WTC11 (cell line): ENCODE data around the gene LIMCH1. TPM values are rescaled to one million over a fixed set of nuclear protein-coding genes. Genes with fewer than 3 reads are reported as not detected.

Experiments
- ATAC-seq: fragments of 200-7000 bp; cut with Tn5 transposase; 2 replicates; pipeline ENCODE4 v1.10.0; 2021; ENCODE audit warnings: mild to moderate bottlenecking, moderate library complexity
- CTCF ChIA-PET: fragments of 300-600 bp; sonication (Branson Sonifier 250); formaldehyde crosslinking; loops from one replicate; lab custom pipeline; 2021; ENCODE audit warnings: antibody characterized with exemption; lab: Charles Lee
- POLR2A ChIA-PET: fragments of 350-600 bp; sonication (Branson Sonifier 250); formaldehyde crosslinking; loops from one replicate; lab custom pipeline; 2021; ENCODE audit warnings: antibody characterized with exemption; lab: Charles Lee
- DNase-seq: peaks from one replicate; pipeline ENCODE4 v3.0.0; 2021; ENCODE audit warnings: low spot score
- H3K27ac Mint-ChIP-seq: 2 replicates; pipeline ENCODE4 v1.8.0; 2021; ENCODE audit warnings: mixed read lengths
- H3K27me3 Mint-ChIP-seq: 2 replicates; pipeline ENCODE4 v1.8.0; 2021; ENCODE audit warnings: low read depth, mild to moderate bottlenecking, moderate library complexity, mixed read lengths
- H3K36me3 Mint-ChIP-seq: 2 replicates; pipeline ENCODE4 v1.8.0; 2021; ENCODE audit warnings: mixed read lengths
- H3K4me1 Mint-ChIP-seq: 2 replicates; pipeline ENCODE4 v1.8.0; 2022; ENCODE audit warnings: mixed read lengths
- H3K4me3 Mint-ChIP-seq: 2 replicates; pipeline ENCODE4 v1.8.0; 2021; ENCODE audit warnings: mild to moderate bottlenecking, moderate library complexity, mixed read lengths
- H3K9me3 Mint-ChIP-seq: 2 replicates; pipeline ENCODE4 v1.8.0; 2021; ENCODE audit warnings: mixed read lengths
- ATF1 ChIP-seq: sonication (generic); formaldehyde crosslinking; IDR thresholded peaks from 2 replicates; pipeline ENCODE4 v1.8.1; 2023; ENCODE audit warnings: mild to moderate bottlenecking, moderate library complexity, missing genetic modification reagents
- ATF2 ChIP-seq: sonication (generic); formaldehyde crosslinking; IDR thresholded peaks from 2 replicates; pipeline ENCODE4 v1.8.1; 2022; ENCODE audit warnings: low read depth, missing genetic modification reagents, borderline replicate concordance
- E2F1 ChIP-seq: sonication (generic); formaldehyde crosslinking; IDR thresholded peaks from 2 replicates; pipeline ENCODE4 v1.8.0; 2022; ENCODE audit warnings: mild to moderate bottlenecking, missing genetic modification reagents
- ESRRA ChIP-seq: sonication (generic); formaldehyde crosslinking; IDR thresholded peaks from 2 replicates; pipeline ENCODE4 v1.8.1; 2022; ENCODE audit warnings: mild to moderate bottlenecking, missing genetic modification reagents, borderline replicate concordance
- FOXP1 ChIP-seq: sonication (generic); formaldehyde crosslinking; IDR thresholded peaks from 2 replicates; pipeline ENCODE4 v1.8.0; 2022; ENCODE audit warnings: missing genetic modification reagents, mild to moderate bottlenecking, moderate library complexity, borderline replicate concordance
- GABPB1 ChIP-seq: sonication (generic); formaldehyde crosslinking; IDR thresholded peaks from 2 replicates; pipeline ENCODE4 v1.8.1; 2023; ENCODE audit warnings: mild to moderate bottlenecking, missing genetic modification reagents
- GRHL2 ChIP-seq: fragments of 250-450 bp; sonication (Bioruptor Pico); IDR thresholded peaks from 2 replicates; pipeline ENCODE4 v1.8.0; 2022; ENCODE audit warnings: mild to moderate bottlenecking, moderate library complexity; ENCODE audit not compliant: insufficient replicate concordance, severe bottlenecking
- HMGXB4 ChIP-seq: sonication (generic); formaldehyde crosslinking; IDR thresholded peaks from 2 replicates; pipeline ENCODE4 v1.8.1; 2023; ENCODE audit warnings: mild to moderate bottlenecking, moderate library complexity, missing genetic modification reagents
- OVOL2 ChIP-seq: fragments of 250-450 bp; sonication (Bioruptor Pico); IDR thresholded peaks from 2 replicates; pipeline ENCODE4 v1.9.0; 2021; ENCODE audit warnings: mild to moderate bottlenecking, borderline replicate concordance
- ZBTB21 ChIP-seq: sonication (generic); formaldehyde crosslinking; IDR thresholded peaks from 2 replicates; pipeline ENCODE4 v1.8.1; 2023; ENCODE audit warnings: mild to moderate bottlenecking, missing genetic modification reagents, borderline replicate concordance
- ZBTB43 ChIP-seq: sonication (generic); formaldehyde crosslinking; IDR thresholded peaks from 2 replicates; pipeline ENCODE4 v1.8.1; 2023; ENCODE audit warnings: mild to moderate bottlenecking, missing genetic modification reagents
- ZNF121 ChIP-seq: sonication (generic); formaldehyde crosslinking; IDR thresholded peaks from 2 replicates; pipeline ENCODE4 v1.8.0; 2023; ENCODE audit warnings: missing genetic modification reagents
- ZNF263 ChIP-seq: sonication (generic); formaldehyde crosslinking; IDR thresholded peaks from 2 replicates; pipeline ENCODE4 v1.8.1; 2022; ENCODE audit warnings: low read depth, mild to moderate bottlenecking, moderate library complexity, missing genetic modification reagents
- ZNF281 ChIP-seq: sonication (generic); formaldehyde crosslinking; IDR thresholded peaks from 2 replicates; pipeline ENCODE4 v1.8.0; 2023; ENCODE audit warnings: mild to moderate bottlenecking, missing genetic modification reagents
- ZNF317 ChIP-seq: sonication (generic); formaldehyde crosslinking; IDR thresholded peaks from 2 replicates; pipeline ENCODE4 v1.8.1; 2023; ENCODE audit warnings: low read depth, mild to moderate bottlenecking, moderate library complexity, missing genetic modification reagents, borderline replicate concordance
- ZSCAN18 ChIP-seq: fragments of 250-450 bp; sonication (Bioruptor Pico); IDR thresholded peaks from 2 replicates; pipeline ENCODE4 v2.1.2; 2022; ENCODE audit warnings: mild to moderate bottlenecking, moderate library complexity
- total RNA-seq: library from RNA; stranded (reverse); gene quantifications from 3 replicates; pipeline ENCODE4 v1.2.3, GENCODE V29; 2021

LIMCH1 gene
- total RNA-seq, 1 experiment from 2014 or later = 0.92 TPM

- peaks cover 99% of the 10 kb centered on the region for H3K27me3 Mint-ChIP-seq
- H3K27ac Mint-ChIP-seq = no peak overlapping the region
- peaks cover 66% of the 10 kb centered on the region for H3K4me1 Mint-ChIP-seq
- H3K36me3 Mint-ChIP-seq = no peaks in the 10 kb centered on the region; the same call in 1 of the 2 replicates
- ChIA-PET CTCF (interaction anchor here (1.3 kb wide), 2 partner anchors 119 to 133 kb away, joined by 3 to 5 read pairs; no protein-coding TSS in a partner anchor), POLR2A (no interaction called here)
- peak overlapping the region; percentile 68 for H3K4me3 Mint-ChIP-seq
- ATAC-seq (no peak; the same call in 1 of the 2 replicates), DNase-seq (peak; percentile 33)
- no peak for TF ChIP-seq ZSCAN18 (CRISPR knock-in tag)
- TF ChIP-seq E2F1 (CRISPR knock-in tag) = no peak
- TF ChIP-seq GABPB1 (CRISPR knock-in tag) = no peak
- TF ChIP-seq ATF2 (CRISPR knock-in tag) = no peak
- TF ChIP-seq HMGXB4 (CRISPR knock-in tag) = no peak
- TF ChIP-seq ESRRA (CRISPR knock-in tag) = no peak
- no peak for TF ChIP-seq ZBTB43
- no peaks in the 10 kb centered on the region for H3K9me3 Mint-ChIP-seq
Measured at GRCh38 chr4:41747230-41748055, 209.5 kb downstream of the LIMCH1 start.

- POLR2A ChIA-PET = interaction anchor here (0.8 kb wide), 1 partner anchor 124 kb away, joined by 3 read pairs; no protein-coding TSS in a partner anchor
- DNase-seq (peak; percentile 33), ATAC-seq (no peak)
- peaks cover 68% of the 10 kb centered on the region for H3K4me1 Mint-ChIP-seq
- no peak overlapping the region for H3K27ac Mint-ChIP-seq
- CTCF ChIA-PET = interaction anchor here (1.3 kb wide), 1 partner anchor 118 kb away, joined by 5 read pairs; no protein-coding TSS in a partner anchor
- no peaks in the 10 kb centered on the region; the same call in 1 of the 2 replicates for H3K36me3 Mint-ChIP-seq
- no peak for TF ChIP-seq FOXP1 (CRISPR knock-in tag)
- no peak for TF ChIP-seq ZNF263
- no peak for TF ChIP-seq ZNF121
- TF ChIP-seq ZNF281 (CRISPR knock-in tag) = no peak
- no peak for TF ChIP-seq ATF1 (CRISPR knock-in tag)
- TF ChIP-seq ZNF317 = no peak
- TF ChIP-seq OVOL2 (CRISPR knock-in tag) = no peak
- no peak for TF ChIP-seq GRHL2
- no peak for TF ChIP-seq ZBTB21 (CRISPR knock-in tag)
- TF ChIP-seq, all 79 proteins: peak for 0
- Mint-ChIP-seq H3K27me3 (peaks cover 99% of the 10 kb centered on the region), H3K4me3 (no peak overlapping the region), H3K9me3 (no peaks in the 10 kb centered on the region)
Measured at GRCh38 chr4:41748074-41748570, 210.2 kb downstream of the LIMCH1 start.
